HG03060 (cell line): ENCODE measurements around the gene EPS15.
"Not testable (repeated sequence)": the region's sequence is repeated elsewhere in the genome, so short reads cannot be mapped to it uniquely, and the experiment has no call there.

Experiments
- ATAC-seq: cut with Tn5 transposase; IDR thresholded peaks from one replicate; pipeline ENCODE4 v1.9.1; 2021; ENCODE audit warnings: low read depth, moderate number of reproducible peaks; ENCODE audit not compliant: unreplicated experiment

EPS15 gene

DNA sequence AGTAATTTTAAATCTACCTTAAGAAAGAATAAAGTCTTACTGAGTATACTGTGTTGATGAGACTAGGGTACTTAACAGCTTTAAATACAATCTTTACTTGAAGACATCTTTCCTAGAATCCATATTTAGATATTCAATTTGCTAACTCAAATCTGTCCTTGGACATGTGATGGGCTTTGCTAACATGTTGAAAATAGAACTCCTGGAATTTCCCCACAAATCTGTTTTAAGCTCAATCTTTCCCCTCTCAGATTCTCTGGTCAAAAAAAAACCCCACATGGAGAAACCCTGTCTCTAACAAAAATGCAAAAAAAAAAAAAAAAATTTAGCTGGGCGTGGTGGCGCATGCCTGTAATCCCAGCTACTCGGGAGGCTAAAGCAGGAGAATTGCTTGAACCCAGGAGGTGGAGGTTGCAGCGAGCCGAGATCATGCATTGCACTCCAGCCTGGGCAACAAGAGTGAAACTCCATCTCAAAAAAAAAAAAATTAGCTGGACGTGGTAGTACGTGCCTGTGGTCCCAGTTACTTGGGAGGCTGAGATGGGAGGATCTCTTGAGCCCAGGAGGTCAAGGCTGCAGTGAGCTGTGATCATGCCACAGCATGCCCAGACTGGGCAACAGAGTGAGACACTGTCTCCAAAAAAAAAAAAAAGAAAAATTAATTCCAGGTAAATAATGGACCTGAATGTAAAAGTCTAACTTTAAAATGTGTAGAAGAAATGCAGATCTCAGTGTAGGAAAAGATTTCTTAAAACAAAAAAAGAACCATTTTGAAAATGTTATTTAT is 109.1 kb downstream of the EPS15 start:
- ATAC-seq: not testable (repeated sequence)

DNA sequence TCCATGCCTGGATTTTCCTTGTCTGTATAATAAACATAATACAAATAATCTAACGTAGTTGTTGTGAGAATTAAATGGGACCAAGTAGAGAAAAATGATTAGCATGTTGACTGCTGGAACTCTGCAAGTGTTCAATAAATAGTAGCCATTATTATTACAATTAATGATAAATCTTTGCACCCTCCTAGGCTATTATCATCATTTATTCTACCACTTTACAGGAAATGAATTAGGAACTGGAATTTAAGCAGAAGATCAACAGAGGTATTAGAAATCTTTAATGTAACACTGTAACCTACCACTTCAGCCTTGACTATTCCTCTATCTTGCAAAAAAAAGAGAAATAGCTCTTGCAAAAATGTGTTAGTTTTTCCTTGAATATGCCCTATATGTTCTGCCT is 126.8 kb downstream of the EPS15 start:
- ATAC-seq: no peak

DNA sequence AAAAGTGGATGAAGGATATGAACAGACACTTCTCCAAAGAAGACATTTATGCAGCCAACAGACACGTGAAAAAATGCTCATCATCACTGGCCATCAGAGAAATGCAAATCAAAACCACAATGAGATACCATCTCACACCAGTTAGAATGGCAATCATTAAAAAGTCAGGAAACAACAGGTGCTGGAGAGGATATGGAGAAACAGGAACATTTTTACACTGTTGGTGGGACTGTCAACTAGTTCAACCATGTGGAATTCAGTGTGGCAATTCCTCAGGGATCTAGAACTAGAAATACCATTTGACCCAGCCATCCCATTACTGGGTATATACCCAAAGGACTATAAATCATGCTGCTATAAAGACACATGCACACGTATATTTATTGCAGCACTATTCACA is 128.4 kb downstream of the EPS15 start:
- ATAC-seq: not testable (repeated sequence)

DNA sequence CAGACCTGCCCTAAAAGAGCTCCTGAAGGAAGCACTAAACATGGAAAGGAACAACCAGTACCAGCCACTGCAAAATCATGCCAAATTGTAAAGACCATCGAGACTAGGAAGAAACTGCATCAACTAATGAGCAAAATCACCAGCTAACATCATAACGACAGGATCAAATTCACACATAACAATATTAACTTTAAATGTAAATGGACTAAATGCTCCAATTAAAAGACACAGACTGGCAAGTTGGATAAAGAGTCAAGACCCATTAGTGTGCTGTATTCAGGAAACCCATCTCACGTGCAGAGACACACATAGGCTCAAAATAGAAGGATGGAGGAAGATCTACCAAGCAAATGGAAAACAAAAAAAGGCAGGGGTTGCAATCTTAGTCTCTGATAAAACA is 131.8 kb downstream of the EPS15 start:
- ATAC-seq: not testable (repeated sequence)

DNA sequence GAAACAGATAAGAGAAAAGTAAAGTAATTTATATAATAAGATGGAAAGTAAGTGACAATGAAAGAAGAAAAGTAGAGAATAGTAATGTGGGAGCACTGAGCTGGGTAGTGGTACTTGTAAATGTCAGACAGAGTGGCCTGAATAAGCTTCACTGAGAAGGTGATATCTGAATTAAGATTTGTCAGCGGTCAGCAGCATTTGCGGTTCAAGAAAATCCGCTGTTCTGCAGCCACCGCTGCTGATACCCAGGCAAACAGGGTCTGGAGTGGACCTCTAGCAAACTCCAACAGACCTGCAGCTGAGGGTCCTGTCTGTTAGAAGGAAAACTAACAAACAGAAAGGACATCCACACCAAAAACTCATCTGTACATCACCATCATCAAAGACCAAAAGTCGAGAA is 132.8 kb downstream of the EPS15 start:
- ATAC-seq: not testable (repeated sequence)

DNA sequence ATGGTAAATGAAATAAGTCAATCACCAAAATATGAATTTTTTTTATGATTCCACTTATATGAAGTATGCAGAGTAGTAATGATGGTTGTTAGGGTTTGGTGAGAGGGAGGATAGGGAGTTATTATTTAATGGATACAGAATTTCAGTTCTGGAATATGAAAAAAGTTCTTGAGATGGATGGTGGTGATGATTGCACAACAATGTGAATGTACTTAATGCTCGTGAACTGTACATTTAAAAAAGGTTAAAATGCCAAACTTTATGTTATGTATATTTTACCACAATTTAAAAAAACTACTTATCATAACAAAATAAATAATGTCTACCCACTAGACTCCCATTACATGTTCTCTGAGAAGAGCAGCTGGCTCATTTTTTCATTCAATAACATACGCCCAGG is 133.3 kb downstream of the EPS15 start:
- no peak for ATAC-seq

DNA sequence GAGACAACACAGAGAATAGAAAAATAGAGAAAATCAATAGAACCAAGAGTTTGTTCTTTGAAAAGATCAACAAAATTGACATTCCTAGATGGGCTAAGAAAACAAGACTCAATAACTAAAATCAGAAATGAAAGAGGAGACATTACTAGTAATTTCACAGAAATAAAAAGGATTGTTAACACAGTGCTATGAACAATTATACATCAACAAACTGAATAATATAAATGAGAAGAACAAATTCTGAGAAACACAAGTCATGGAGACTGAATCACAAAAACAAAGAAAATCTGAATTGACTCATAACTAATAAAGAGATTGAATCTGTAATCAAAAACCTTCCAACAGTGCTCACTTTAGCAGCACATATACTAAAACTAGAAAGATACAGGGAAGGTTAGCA is 137.1 kb downstream of the EPS15 start:
- ATAC-seq: no peak

DNA sequence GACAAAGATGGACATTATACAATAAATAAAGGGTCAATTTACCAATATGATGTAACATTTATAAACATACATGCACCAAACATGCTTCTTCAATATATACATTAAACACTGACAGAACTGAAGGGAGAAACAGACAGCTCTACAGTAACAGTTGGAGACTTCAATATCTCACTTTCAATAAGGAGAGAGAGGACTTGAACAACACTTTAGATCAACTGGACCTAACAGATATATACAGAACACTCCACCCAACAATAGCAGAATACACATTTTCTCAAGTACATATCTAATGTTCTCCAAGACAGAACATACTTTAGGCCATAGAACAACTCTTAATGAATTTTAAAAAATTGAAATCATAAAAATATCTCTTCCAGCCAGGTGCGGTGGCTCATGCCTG is 138.1 kb downstream of the EPS15 start:
- no peak for ATAC-seq

DNA sequence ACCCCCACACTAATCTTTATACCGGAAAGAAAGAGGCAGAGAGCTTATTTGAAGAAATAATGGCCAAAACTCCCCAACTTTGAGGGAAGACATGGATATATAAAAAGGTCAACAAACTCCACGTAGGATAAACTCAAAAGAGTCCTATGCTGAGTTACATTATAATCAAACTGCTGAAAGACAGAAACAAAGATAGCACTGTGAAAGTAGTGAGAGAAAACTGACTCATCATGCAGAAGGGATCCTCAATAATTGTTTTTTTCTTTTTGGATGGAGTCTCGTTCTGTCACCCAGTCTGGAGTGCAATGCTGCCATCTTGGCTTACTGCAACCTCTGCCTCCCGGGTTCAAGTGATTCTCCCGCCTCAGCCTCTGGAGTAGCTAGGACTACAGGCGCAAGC is 140.2 kb downstream of the EPS15 start:
- ATAC-seq: no peak

DNA sequence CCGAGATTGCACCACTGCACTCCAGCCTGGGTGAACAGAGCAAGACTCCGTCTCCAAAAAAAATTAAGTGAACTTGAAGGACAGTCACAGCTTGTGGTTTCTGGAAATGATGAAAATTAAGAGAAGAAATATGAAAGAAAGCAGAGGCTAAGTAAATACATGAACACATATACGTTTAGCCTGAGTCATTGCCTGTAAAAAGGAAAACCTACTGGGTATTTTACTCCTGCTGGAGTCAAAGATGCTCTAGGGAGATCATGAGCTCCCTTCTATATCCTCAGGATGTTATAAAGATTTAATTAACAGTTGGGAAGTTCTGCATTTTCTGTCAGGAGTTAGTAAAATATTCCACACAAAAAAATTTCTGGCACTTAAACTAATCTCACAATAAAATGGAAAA is 145.2 kb downstream of the EPS15 start:
- no peak for ATAC-seq

DNA sequence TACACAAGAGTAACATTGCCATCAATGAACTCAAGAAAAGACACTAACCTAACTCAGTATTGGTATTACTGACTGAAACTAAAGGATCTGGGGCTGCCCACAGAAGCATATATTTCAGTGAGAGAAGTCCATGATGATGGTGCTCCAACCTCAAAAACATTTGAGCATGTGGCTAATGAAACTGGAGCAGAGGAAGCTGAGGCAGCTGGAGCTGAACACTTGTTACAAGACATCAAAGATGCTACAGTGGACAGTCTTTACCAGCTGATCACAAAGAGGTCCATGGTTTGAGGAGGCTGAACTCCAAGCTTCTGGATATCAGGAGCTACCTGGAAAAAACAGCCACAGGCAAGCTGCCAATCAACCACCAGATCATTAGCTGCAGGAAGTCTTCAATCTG is 146.5 kb downstream of the EPS15 start:
- no peak for ATAC-seq

DNA sequence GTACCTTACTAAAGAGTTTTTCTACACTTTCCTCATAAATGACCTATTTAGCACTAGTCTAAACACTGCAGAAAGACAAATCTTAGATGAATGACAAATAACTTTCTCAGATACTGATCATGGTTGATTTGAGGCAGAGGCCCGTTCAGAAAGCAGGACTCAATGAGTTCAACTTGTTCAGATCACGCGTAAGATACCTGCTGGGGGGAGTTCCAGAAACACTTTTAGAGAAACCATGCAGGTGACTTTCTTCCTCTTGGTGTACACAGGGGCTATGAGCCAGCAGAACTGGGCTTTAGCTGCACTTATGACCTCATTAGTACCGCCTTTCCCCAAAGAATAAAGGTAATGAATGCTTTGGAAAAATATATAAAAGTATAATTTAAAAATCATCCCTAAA is 149.9 kb downstream of the EPS15 start:
- no peak for ATAC-seq

DNA sequence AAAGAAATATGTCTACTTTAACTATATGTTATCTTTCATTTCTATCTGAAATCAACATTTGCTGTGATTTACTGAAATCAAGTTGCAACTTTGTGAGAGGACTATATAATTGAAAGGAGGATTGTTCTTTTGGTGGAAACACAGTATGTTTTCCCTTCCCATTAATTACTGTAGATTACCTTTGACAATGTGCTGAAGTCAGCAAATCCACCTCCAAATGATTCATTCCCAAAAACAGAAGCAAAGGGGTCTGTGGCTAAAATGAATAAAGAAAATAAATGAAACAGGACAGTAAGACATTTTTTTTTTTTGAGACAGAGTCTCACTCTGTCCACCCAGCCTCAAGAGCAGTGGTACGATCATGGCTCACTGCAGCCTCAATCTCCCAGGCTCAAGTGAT is 153.3 kb downstream of the EPS15 start:
- no peak for ATAC-seq

DNA sequence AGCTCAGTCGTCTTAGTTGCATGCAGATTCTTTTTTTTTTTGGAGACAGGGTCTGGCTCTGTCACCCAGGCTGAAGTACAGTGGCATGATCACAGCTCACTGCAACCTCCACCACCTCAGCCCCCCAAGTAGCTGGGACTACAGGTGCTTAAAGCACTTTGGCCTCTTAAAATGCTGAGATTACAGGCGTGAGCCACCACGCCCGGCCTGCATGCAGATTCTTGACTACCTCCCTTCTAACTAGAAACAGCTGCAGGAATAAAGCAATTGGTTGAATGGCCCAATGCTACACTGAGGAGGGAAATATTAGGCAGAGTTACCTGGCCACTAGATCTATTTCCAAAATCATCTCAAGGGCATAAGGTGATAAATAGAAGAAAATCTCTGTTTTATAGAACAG is 159.2 kb downstream of the EPS15 start:
- ATAC-seq: no peak

DNA sequence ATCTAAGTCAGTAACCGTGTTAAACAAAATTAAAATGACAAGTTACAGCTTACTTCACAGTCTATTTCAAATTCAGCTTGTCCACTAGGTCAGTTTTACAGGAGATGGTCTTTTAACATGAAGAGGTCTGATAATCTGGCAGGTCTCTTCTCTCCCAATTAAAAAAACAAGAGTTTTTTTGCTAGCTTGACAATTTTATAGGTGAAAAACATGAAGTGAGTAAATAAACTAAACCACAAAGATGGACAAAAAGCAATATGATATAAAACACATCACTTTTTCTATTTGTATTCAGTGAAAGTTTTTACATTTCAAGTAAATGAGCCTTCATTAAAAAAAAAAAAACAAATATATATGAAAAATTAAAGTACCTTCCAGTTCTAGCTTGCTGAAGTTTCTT is 163.7 kb downstream of the EPS15 start:
- no peak for ATAC-seq

DNA sequence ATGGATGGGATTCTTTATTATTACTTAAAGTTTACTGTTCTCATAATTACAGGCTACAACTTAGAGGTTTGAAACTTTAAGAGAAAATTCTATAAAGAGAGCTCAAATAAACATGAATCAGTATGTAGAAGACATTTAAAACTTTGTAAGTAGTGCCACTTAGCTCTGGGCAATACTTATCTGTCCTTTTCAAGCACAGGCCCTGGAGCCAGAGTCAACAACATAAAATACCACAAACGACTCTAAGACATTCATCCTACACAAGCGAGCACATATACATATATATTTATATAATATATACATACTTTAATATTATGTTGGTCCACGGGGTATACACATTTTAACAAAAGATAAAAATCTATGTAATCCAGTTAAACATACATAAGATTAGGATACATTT is 164.7 kb downstream of the EPS15 start:
- ATAC-seq: no peak

DNA sequence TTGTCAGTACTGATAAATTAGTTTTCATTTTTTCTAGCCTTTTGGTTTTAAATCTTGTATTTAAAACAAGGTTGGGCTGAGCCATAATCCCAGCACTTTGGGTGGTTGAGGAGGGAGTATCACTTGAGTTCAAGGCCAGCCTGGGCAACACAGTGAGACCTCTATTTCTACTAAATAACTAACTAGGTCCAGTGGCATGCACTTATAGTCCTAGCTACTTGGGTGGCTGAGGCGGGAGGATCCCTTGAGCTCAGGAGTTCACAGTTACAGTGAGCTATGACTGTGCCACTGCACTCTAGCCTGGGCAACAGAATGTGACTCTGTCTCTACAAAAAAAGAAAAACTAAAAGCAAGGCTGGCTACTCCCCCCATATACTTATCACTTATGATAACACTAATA is 167.2 kb downstream of the EPS15 start:
- ATAC-seq: no peak

DNA sequence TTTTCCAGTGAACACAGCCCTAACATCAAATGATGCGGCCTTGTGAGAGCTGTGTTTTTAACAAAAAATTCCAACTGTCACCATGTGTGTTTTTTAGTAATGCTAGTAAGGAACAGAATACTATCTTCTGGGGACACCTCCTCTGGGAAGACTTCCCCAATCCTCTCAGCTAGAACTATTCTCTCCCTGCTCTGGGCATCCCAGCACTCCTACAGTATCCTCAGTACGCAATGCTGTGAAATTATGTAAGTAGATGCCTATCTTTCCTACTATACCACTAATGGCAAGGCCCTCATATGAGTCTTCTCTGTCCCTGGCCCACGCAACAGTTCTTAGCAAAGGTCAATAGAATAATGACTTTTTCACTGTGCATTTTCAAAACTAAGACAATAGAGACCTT is 169.2 kb downstream of the EPS15 start:
- ATAC-seq: no peak

DNA sequence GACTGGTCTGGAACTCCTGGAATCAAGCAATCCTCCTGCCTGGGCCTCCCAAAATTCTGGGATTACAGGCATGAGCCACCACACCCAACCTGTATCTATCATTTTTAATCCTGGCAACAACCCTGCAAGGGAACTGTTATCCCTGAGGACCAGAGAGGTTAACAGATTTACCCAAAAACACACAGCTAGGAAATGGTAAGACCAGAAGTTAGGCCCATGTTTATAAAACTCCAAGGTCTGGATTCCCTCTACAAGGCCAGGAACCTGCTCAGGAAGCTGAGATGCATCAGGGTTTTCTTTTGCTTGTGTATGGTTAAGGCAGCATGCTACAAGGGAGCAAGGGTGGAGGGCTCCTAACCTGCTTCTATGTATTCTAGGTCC is 170.9 kb downstream of the EPS15 start:
- ATAC-seq: no peak

DNA sequence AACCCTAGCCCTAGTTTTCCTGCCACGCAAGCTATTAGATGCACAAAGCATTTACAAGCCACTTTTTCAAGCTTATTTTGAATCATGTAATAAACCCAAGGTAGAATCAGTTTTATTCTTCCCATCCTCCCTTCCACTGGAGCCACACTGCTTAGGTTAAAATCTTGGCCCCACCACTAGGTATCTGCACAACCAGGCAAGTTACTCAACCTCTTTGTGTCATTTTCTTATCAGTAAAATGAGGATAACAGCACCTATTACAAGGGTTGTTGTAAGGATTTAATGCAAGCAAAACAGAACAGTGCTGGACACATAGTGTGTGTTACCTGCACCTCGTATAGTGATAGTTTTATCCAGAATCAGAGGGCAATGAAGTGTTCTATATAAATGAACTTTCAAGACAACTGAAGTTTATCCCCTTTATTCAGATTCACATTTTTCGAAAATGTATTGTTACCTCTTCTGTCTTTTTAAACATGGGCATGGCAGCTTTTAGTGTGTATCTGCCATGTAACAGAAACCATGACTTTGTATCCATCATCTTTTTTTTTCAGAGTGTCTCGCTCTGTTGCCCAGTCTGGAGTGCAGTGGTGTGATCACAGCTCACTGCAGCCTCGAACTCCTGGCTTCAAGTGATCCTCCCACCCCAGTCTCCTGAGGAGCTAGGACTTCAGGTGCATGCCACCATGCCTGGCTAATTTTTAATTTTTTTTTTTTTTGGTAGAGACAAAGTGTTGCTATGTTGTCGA is 171.5 kb downstream of the EPS15 start:
- no peak for ATAC-seq

DNA sequence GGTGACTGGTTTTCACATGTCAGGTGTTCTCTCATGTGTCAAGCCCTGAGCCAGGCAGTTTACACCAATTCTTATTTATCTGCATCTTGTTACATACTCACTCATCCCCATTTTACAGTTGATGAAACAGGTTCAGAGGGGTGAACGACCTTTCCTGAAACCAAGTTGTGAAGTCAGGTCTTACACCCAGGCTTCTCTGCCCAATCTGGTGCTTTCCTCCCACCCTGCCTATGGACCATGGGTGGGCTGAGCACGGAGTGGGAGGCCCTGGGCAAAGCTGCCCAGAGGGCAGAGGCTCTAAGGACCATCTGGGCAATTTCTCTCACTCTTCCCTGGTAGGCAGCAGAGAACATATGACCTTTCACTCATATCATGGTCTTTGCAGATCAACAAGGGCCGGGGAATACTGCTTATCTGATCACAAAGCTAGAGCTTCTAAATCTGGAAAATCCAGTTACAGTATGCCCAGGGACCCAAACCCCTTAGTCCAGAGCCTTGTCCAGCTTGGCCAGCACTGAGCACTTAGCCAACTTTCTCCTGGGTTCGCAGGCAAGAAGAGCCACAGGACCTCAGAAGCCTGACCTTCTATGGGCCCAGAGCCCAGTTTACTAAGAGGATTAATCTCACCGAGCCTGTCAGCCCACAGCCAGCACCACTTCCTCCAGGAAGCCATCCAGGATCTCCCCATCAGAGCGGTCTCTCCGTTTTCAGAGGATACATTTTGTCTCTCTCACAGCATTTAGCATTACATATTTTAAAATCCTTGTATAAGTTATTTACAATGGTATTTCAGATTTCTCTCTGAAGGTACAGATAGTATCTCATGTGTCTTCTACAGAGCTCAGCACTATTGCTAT is 172.8 kb downstream of the EPS15 start:
- ATAC-seq: no peak
